GM21360 (cell line): Measurements from ENCODE around the gene ENTPD5.
"Not testable (repeated sequence)": the region's sequence is repeated elsewhere in the genome, so short reads cannot be mapped to it uniquely, and the experiment has no call there.

Source experiments
- ATAC-seq: cut with Tn5 transposase; IDR thresholded peaks from one replicate; pipeline ENCODE4 v1.9.1; 2021; ENCODE audit warnings: mild to moderate bottlenecking, moderate library complexity; ENCODE audit not compliant: unreplicated experiment

The ENTPD5 gene

GRCh38 chr14:74008843-74009499, 10.1 kb downstream of the ENTPD5 start:
- no peak for ATAC-seq

GRCh38 chr14:74005664-74006063, 13.4 kb downstream of the ENTPD5 start:
- not testable (repeated sequence) for ATAC-seq

- no peak for ATAC-seq
Observed at GRCh38 chr14:73998726-73999125, 20.4 kb downstream of the ENTPD5 start.

GRCh38 chr14:73997944-73998447, 21.1 kb downstream of the ENTPD5 start:
- ATAC-seq: no peak

- ATAC-seq: no peak
Observed at GRCh38 chr14:73997108-73997943, 21.8 kb downstream of the ENTPD5 start.

GRCh38 chr14:73996731-73997107, 22.4 kb downstream of the ENTPD5 start:
- no peak for ATAC-seq

- no peak for ATAC-seq
Observed at GRCh38 chr14:73995977-73996378, 23.1 kb downstream of the ENTPD5 start.

GRCh38 chr14:73994926-73995325, 24.2 kb downstream of the ENTPD5 start:
- not testable (repeated sequence) for ATAC-seq

- no peak for ATAC-seq
Observed at GRCh38 chr14:73991092-73991491, 28.0 kb downstream of the ENTPD5 start.

- not testable (repeated sequence) for ATAC-seq
Observed at GRCh38 chr14:73988656-73989055, 30.4 kb downstream of the ENTPD5 start.

- no peak for ATAC-seq
Observed at GRCh38 chr14:73988065-73988464, 31.0 kb downstream of the ENTPD5 start.

GRCh38 chr14:73977896-73978295, 41.2 kb downstream of the ENTPD5 start:
- ATAC-seq: no peak

- ATAC-seq: no peak
Observed at GRCh38 chr14:73976125-73976524, 43.0 kb downstream of the ENTPD5 start.

GRCh38 chr14:73973497-73973896, 45.6 kb downstream of the ENTPD5 start:
- ATAC-seq: no peak

GRCh38 chr14:73968885-73969284, 50.2 kb downstream of the ENTPD5 start:
- ATAC-seq: no peak

GRCh38 chr14:73965216-73965615, 53.9 kb downstream of the ENTPD5 start:
- no peak for ATAC-seq

GRCh38 chr14:73961192-73961591, 57.9 kb downstream of the ENTPD5 start:
- no peak for ATAC-seq

GRCh38 chr14:73958591-73958990, 60.5 kb downstream of the ENTPD5 start:
- ATAC-seq: no peak

GRCh38 chr14:73955674-73956073, 63.4 kb downstream of the ENTPD5 start:
- ATAC-seq: no peak

- no peak for ATAC-seq
Observed at GRCh38 chr14:73953731-73954130, 65.4 kb downstream of the ENTPD5 start.

- peak; percentile 87 for ATAC-seq
Observed at GRCh38 chr14:73949752-73950734, 69.0 kb downstream of the ENTPD5 start, which contains the start of the genes COQ6 and FAM161B. Gene COQ6, plus strand, starts transcription at chr14:73950302. Its CDS starts 31 bp downstream, at chr14:73950333. Gene FAM161B, minus strand, starts transcription at chr14:73950094. Its CDS starts 68 bp downstream, at chr14:73950026.
